Peyer's patch (tissue), 4 donors: ENCODE results near the gene NCKAP5.

Source experiments
- POLR2A ChIP-seq, 2 donors: fragments of 450-650 bp; IDR thresholded peaks; one replicate each; pipeline ENCODE4 v1.5.1; 2017; ENCODE audit warnings: antibody characterized with exemption in 2 of 2, mild to moderate bottlenecking in 2 of 2, moderate library complexity in 2 of 2
- TF ChIP-seq, protein P1 (sequence below), 6 experiments: fragments of 450-650 bp in 4 of 6; fragments of 200-600 bp in 2 of 6; sonication (generic) in 1 of 6; IDR thresholded peaks; one replicate each; pipeline ENCODE4 v1.5.1; 2017 to 2019; ENCODE audit warnings: antibody characterized with exemption in 6 of 6, mild to moderate bottlenecking in 3 of 6, moderate library complexity in 1 of 6

DNA sequence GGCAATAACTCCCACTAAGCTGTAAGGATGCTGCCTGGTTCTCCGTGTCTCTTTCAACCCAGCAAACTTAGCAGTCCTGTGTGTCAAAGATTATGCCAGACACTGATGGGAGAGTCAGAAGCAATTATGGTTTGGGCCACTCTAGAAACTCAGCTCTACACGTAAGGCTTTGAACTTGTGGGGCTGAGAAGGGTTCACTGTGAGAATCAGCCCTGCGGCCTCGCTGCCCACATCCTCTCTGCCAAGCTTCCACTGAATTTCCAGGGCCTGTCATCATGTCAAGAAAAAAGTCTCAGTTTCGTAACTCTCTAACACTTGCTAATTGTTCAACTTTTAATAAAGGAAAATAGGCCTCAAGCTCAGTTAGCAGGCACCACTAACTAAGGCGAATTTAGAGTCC is 589.4 kb downstream of the NCKAP5 start:
- TF ChIP-seq, protein P1, sequence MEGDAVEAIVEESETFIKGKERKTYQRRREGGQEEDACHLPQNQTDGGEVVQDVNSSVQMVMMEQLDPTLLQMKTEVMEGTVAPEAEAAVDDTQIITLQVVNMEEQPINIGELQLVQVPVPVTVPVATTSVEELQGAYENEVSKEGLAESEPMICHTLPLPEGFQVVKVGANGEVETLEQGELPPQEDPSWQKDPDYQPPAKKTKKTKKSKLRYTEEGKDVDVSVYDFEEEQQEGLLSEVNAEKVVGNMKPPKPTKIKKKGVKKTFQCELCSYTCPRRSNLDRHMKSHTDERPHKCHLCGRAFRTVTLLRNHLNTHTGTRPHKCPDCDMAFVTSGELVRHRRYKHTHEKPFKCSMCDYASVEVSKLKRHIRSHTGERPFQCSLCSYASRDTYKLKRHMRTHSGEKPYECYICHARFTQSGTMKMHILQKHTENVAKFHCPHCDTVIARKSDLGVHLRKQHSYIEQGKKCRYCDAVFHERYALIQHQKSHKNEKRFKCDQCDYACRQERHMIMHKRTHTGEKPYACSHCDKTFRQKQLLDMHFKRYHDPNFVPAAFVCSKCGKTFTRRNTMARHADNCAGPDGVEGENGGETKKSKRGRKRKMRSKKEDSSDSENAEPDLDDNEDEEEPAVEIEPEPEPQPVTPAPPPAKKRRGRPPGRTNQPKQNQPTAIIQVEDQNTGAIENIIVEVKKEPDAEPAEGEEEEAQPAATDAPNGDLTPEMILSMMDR (IDR thresholded peaks at IDR 0.05), result no peak
- no peak for TF ChIP-seq POLR2A (IDR thresholded peaks at IDR 0.05)
